SK-N-SH (cell line): ENCODE measurements around the gene LRRC56. TPM values are rescaled to one million over a fixed set of nuclear protein-coding genes. Genes with fewer than 3 reads are reported as not detected.

ENCODE experiments used
- CTCF ChIA-PET: fragments of 300-600, 350-600 bp; formaldehyde crosslinking; extraction: SDS; loops from one replicate; lab custom pipeline; 2021; lab: Yijun Ruan, JAX
- POLR2A ChIA-PET: fragments of 350-600 bp; sonication (Branson Sonifier 250); formaldehyde crosslinking; extraction: SDS; loops from one replicate; lab custom pipeline; 2020; ENCODE audit warnings: antibody characterized with exemption, inconsistent platforms; lab: Yijun Ruan, JAX
- DNase-seq: peaks from one replicate; pipeline ENCODE4 v3.0.0; 2012
- H2AFZ ChIP-seq: fragments of 200-600 bp; sonication (generic); 2 replicates; pipeline ENCODE4 v1.8.1; 2016; ENCODE audit warnings: antibody characterized with exemption, mild to moderate bottlenecking, low read depth
- H3F3A ChIP-seq: fragments of 200-600 bp; sonication (generic); replicated peaks from 2 replicates; pipeline ENCODE3; 2016; ENCODE audit warnings: antibody characterized with exemption, mild to moderate bottlenecking; ENCODE audit not compliant: insufficient read depth
- H3K27ac ChIP-seq, 2 experiments: fragments of 200-500 bp in 1 of 2; fragments of 200-600 bp in 1 of 2; sonication (Bioruptor generic) in 1 of 2; sonication (generic), shearing (Covaris generic) in 1 of 2; 2 replicates each; pipeline versions ENCODE4 v1.5.1 to v1.6.1; 2014 to 2016; ENCODE audit warnings: low read depth in 2 of 2, inconsistent platforms in 1 of 2, low read length in 1 of 2, mild to moderate bottlenecking in 1 of 2, mixed read lengths in 1 of 2
- H3K27me3 ChIP-seq: fragments of 200-600 bp; sonication (generic), shearing (Covaris generic); 2 replicates; pipeline ENCODE4 v1.6.1; 2016; ENCODE audit warnings: mixed run types; ENCODE audit not compliant: insufficient read depth
- H3K36me3 ChIP-seq, 2 experiments: fragments of 200-500 bp in 1 of 2; fragments of 200-600 bp in 1 of 2; sonication (Bioruptor generic) in 1 of 2; sonication (generic) in 1 of 2; replicated peaks in 1 of 2; 2 replicates each; pipeline versions ENCODE3 to v1.5.1; 2014 to 2016; ENCODE audit warnings: low read length in 1 of 2, mild to moderate bottlenecking in 1 of 2; ENCODE audit not compliant: insufficient read depth in 2 of 2, control insufficient read depth in 1 of 2
- H3K4me1 ChIP-seq, 2 experiments: fragments of 200-500 bp in 1 of 2; fragments of 200-600 bp in 1 of 2; sonication (Bioruptor generic) in 1 of 2; sonication (generic), shearing (Covaris generic) in 1 of 2; 2 replicates each; pipeline versions ENCODE4 v1.5.1 to v1.6.1; 2014 to 2016; ENCODE audit warnings: low read depth in 1 of 2, low read length in 1 of 2, mixed run types in 1 of 2; ENCODE audit not compliant: insufficient read depth in 2 of 2, control insufficient read depth in 1 of 2
- H3K4me2 ChIP-seq: fragments of 200-600 bp; sonication (generic), shearing (Covaris generic); 2 replicates; pipeline ENCODE4 v1.6.1; 2017; ENCODE audit warnings: mixed run types
- H3K4me3 ChIP-seq, 2 experiments: fragments of 200-500 bp in 1 of 2; fragments of 200-600 bp in 1 of 2; sonication (Bioruptor generic) in 1 of 2; sonication (generic), shearing (Covaris generic) in 1 of 2; 2 replicates each; pipeline versions ENCODE4 v1.5.1 to v1.8.1; 2014 to 2016; ENCODE audit warnings: low read depth in 2 of 2, inconsistent platforms in 1 of 2, low read length in 1 of 2, mild to moderate bottlenecking in 1 of 2, mixed read lengths in 1 of 2, moderate library complexity in 1 of 2
- H3K79me2 ChIP-seq: fragments of 200-600 bp; sonication (generic); 2 replicates; pipeline ENCODE4 v1.8.1; 2017; ENCODE audit warnings: mild to moderate bottlenecking; ENCODE audit not compliant: insufficient read depth
- H3K9ac ChIP-seq: fragments of 200-600 bp; sonication (generic); 2 replicates; pipeline ENCODE4 v1.6.1; 2017; ENCODE audit warnings: mixed run types
- H3K9me2 ChIP-seq: fragments of 200-600 bp; sonication (generic); 2 replicates; pipeline ENCODE4 v1.6.1; 2017; ENCODE audit warnings: mixed run types
- H3K9me3 ChIP-seq: fragments of 200-600 bp; sonication (generic); 2 replicates; pipeline ENCODE4 v1.6.1; 2017; ENCODE audit warnings: mixed run types, mild to moderate bottlenecking, moderate library complexity
- H4K20me1 ChIP-seq: fragments of 200-600 bp; sonication (generic); 2 replicates; pipeline ENCODE4 v1.6.1; 2017; ENCODE audit warnings: mild to moderate bottlenecking, mixed run types; ENCODE audit not compliant: insufficient read depth
- CHD2 ChIP-seq: fragments of 150-350 bp; IDR thresholded peaks from 2 replicates; pipeline ENCODE4 v1.6.1; 2018; ENCODE audit warnings: low read length; ENCODE audit not compliant: partially characterized antibody
- EP300 ChIP-seq, 2 experiments: IDR thresholded peaks; 2 replicates each; pipeline versions ENCODE4 v1.4.0 to v1.6.1; 2012; ENCODE audit warnings: borderline replicate concordance in 1 of 2, low read depth in 1 of 2, low read length in 1 of 2
- EZH2phosphoT487 ChIP-seq: fragments of 200-600 bp; sonication (generic); IDR thresholded peaks from 2 replicates; pipeline ENCODE4 v1.6.1; 2017; ENCODE audit warnings: low read depth, mixed run types, mild to moderate bottlenecking, antibody characterized with exemption, moderate library complexity, borderline replicate concordance
- FOSL2 ChIP-seq: IDR thresholded peaks from 2 replicates; pipeline ENCODE4 v1.4.0; 2012; ENCODE audit warnings: low read depth, mild to moderate bottlenecking, moderate library complexity, borderline replicate concordance
- FOXM1 ChIP-seq: IDR thresholded peaks from 2 replicates; pipeline ENCODE4 v1.4.0; 2012; ENCODE audit warnings: low read depth, mild to moderate bottlenecking
- JUND ChIP-seq: IDR thresholded peaks from 2 replicates; pipeline ENCODE4 v1.4.0; 2012
- MEF2A ChIP-seq: IDR thresholded peaks from 2 replicates; pipeline ENCODE4 v1.4.0; 2012; ENCODE audit warnings: low read depth, borderline replicate concordance
- MXI1 ChIP-seq: IDR thresholded peaks from 2 replicates; pipeline ENCODE4 v1.6.1; 2012; ENCODE audit warnings: mild to moderate bottlenecking, low read depth, low read length, improper control_type of control experiment
- POLR2AphosphoS5 ChIP-seq: IDR thresholded peaks from 2 replicates; pipeline ENCODE4 v1.6.1; 2012; ENCODE audit warnings: low read depth, low read length
- RFX5 ChIP-seq: IDR thresholded peaks from 2 replicates; pipeline ENCODE4 v1.6.1; 2012; ENCODE audit warnings: mild to moderate bottlenecking, improper control_type of control experiment, low read length
- SIN3A ChIP-seq: IDR thresholded peaks from 2 replicates; pipeline ENCODE4 v1.6.1; 2012; ENCODE audit warnings: low read depth, mild to moderate bottlenecking, low read length, moderate library complexity, borderline replicate concordance
- TAF1 ChIP-seq: IDR thresholded peaks from 2 replicates; pipeline ENCODE4 v1.6.1; 2012; ENCODE audit warnings: low read depth, mild to moderate bottlenecking, low read length, moderate library complexity, borderline replicate concordance
- TCF12 ChIP-seq: IDR thresholded peaks from 2 replicates; pipeline ENCODE4 v1.4.0; 2012
- WGBS: methylation state at CpG from one replicate; pipeline ENCODE4 v1.1.6; 2017; ENCODE audit warnings: low lambda C conversion rate; 5-methylcytosine and 5-hydroxymethylcytosine counted together
- polyA plus RNA-seq, 3 experiments: library from polyadenylated mRNA; depleted of rRNA; stranded (reverse); fragments of >200 nt; gene quantifications; 2 replicates each; pipeline ENCODE4 v1.2.3, GENCODE V29; 2012
- TF ChIP-seq, protein P1 (sequence below): IDR thresholded peaks from 2 replicates; pipeline ENCODE4; 2012
- TF ChIP-seq, protein P2 (sequence below): IDR thresholded peaks from 2 replicates; pipeline ENCODE4 v1.4.0; 2012; ENCODE audit warnings: low read depth
- TF ChIP-seq, protein P3 (sequence below): IDR thresholded peaks from 2 replicates; pipeline ENCODE4 v1.4.0; 2012; ENCODE audit warnings: low read depth, borderline replicate concordance
- TF ChIP-seq, protein P4 (sequence below): IDR thresholded peaks from 2 replicates; pipeline ENCODE4 v1.4.0; 2012; ENCODE audit warnings: low read depth, borderline replicate concordance

LRRC56 gene
- polyA plus RNA-seq, 1 of the 3 experiments (the other 2 are of a cell fraction): 1.2 TPM

DNA sequence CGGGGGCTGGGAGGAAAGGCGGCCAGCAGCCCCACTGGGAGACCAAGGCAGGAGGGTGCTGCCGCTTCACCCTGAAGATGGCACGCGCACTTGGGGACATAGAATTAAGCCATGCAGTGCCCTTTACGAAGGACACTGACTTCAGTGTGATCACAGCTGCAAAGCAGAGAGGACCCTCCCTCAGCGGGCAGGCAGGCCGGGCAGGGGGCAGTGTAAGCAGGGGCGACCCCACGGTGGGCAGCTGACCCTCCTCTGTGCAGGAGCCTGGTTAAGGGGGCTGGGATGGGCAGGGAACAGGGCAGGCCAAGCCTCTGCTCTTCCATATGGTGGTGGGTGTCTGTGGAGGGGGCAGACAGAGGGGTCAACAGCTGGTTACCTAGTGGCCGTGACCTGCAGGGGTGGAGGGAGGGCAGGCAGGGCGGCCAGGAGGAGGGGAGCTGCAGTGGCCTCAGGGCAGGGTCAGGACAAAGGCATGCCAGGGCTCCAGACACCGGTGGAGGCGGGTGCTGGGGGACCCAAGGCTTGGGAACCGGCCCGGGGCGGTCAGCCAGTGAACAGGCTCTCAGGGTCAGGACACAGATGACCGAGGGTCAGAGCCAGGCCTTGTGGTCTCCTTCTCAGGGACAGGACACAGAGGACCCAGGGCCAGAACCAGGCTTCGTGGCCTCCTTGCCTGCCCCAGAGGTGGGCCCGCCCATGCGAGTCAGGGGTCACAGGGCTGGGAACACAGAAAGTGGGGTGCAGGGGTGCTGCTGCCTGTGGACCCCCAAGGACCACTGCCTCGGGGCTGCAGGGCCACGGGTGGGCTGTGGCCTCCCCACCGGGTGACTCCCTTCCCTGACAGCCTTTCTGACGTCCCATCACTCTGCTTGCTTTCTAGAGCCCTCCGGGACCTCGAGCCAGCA, 16.0 kb downstream of the LRRC56 start:
- 93% methylated on average over 5 of the region's 27 CpGs for WGBS
- H3K27me3 ChIP-seq: peaks cover 11% of the 10 kb centered on the region
- no peak for DNase-seq
- H3K9ac ChIP-seq: no peak overlapping the region
- no peaks in the 10 kb centered on the region for H3K79me2 ChIP-seq
- no peaks in the 10 kb centered on the region for H3K9me2 ChIP-seq
- H3K36me3 ChIP-seq: no peaks in the 10 kb centered on the region
- ChIA-PET POLR2A (no interaction called here), CTCF (interaction anchor here (0.7 to 3.6 kb wide), 7 partner anchors 13 to 170 kb away, joined by 3 to 41 read pairs (median 3); partner anchors contain the start of gene TMEM80)
- no peak overlapping the region for H3K4me3 ChIP-seq
- peaks cover 0 to 19% of the 10 kb centered on the region in 2 experiments; a peak in 1 of 4 replicates for H3K4me1 ChIP-seq
- TF ChIP-seq CHD2 (no peak), TCF12 (no peak), TAF1 (no peak), FOXM1 (no peak), EZH2phosphoT487 (no peak), MEF2A (no peak)
- TF ChIP-seq, protein P1, sequence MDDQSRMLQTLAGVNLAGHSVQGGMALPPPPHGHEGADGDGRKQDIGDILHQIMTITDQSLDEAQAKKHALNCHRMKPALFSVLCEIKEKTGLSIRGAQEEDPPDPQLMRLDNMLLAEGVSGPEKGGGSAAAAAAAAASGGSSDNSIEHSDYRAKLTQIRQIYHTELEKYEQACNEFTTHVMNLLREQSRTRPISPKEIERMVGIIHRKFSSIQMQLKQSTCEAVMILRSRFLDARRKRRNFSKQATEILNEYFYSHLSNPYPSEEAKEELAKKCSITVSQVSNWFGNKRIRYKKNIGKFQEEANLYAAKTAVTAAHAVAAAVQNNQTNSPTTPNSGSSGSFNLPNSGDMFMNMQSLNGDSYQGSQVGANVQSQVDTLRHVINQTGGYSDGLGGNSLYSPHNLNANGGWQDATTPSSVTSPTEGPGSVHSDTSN: no peak
- TF ChIP-seq, protein P2, sequence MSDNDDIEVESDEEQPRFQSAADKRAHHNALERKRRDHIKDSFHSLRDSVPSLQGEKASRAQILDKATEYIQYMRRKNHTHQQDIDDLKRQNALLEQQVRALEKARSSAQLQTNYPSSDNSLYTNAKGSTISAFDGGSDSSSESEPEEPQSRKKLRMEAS: no peak
- TF ChIP-seq, protein P3, sequence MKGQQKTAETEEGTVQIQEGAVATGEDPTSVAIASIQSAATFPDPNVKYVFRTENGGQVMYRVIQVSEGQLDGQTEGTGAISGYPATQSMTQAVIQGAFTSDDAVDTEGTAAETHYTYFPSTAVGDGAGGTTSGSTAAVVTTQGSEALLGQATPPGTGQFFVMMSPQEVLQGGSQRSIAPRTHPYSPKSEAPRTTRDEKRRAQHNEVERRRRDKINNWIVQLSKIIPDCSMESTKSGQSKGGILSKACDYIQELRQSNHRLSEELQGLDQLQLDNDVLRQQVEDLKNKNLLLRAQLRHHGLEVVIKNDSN: no peak
- no peaks in the 10 kb centered on the region for H4K20me1 ChIP-seq
- no peaks in the 10 kb centered on the region for H3F3A ChIP-seq
- H3K27ac ChIP-seq: no peak overlapping the region
- no peaks in the 10 kb centered on the region for H3K9me3 ChIP-seq
- H3K4me2 ChIP-seq: no peak overlapping the region
- H2AFZ ChIP-seq: no peak overlapping the region

DNA sequence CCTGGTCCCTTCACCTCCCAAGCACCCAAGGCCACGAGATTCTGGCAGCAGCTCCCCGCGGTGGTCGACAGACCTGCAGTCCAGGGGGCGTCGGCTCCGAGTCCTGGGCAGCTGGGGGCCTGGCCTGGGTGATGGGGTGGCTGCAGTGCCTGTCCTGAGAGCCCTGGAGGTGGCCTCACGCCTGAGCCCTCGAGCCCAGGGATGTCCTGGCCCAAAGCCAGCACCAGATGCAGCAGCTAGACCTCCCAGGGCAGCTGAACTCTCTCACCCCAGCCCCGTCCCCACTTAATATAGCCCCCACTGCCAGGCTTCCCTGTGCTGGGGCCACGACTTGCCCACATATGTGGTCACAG, 16.6 kb downstream of the LRRC56 start:
- Histone ChIP-seq H3K27me3 (peaks cover 11% of the 10 kb centered on the region), H3K79me2 (no peaks in the 10 kb centered on the region), H3K36me3 (no peaks in the 10 kb centered on the region), H3K4me1 (peaks cover 0 to 19% of the 10 kb centered on the region in 2 experiments; a peak in 1 of 4 replicates), H3F3A (no peaks in the 10 kb centered on the region), H3K9me3 (no peaks in the 10 kb centered on the region), H3K27ac (no peak overlapping the region), H3K4me3 (no peak overlapping the region), H3K4me2 (no peak overlapping the region), H2AFZ (no peak overlapping the region), H3K9me2 (no peaks in the 10 kb centered on the region), H3K9ac (no peak overlapping the region), H4K20me1 (no peaks in the 10 kb centered on the region)
- WGBS: 67% methylated on average over 3 of the region's 11 CpGs
- ChIA-PET POLR2A (no interaction called here), CTCF (interaction anchor here (0.9 to 3.6 kb wide), 12 partner anchors 12 to 229 kb away, joined by 3 to 41 read pairs (median 4); partner anchors contain the start of gene TMEM80)
- TF ChIP-seq JUND (no peak), FOSL2 (no peak), MXI1 (no peak), MEF2A (no peak), RFX5 (no peak), SIN3A (no peak), EP300 (IDR thresholded peaks at IDR 0.05; ENCODE audit: borderline replicate concordance in 1 of 2, low read depth in 1 of 2, low read length in 1 of 2) (no peak), POLR2AphosphoS5 (no peak)
- TF ChIP-seq, protein P4, sequence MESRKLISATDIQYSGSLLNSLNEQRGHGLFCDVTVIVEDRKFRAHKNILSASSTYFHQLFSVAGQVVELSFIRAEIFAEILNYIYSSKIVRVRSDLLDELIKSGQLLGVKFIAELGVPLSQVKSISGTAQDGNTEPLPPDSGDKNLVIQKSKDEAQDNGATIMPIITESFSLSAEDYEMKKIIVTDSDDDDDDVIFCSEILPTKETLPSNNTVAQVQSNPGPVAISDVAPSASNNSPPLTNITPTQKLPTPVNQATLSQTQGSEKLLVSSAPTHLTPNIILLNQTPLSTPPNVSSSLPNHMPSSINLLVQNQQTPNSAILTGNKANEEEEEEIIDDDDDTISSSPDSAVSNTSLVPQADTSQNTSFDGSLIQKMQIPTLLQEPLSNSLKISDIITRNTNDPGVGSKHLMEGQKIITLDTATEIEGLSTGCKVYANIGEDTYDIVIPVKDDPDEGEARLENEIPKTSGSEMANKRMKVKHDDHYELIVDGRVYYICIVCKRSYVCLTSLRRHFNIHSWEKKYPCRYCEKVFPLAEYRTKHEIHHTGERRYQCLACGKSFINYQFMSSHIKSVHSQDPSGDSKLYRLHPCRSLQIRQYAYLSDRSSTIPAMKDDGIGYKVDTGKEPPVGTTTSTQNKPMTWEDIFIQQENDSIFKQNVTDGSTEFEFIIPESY: no peak
- DNase-seq: no peak
